ENCODE data around the gene ZNF143.

ZNF143 gene

DNA sequence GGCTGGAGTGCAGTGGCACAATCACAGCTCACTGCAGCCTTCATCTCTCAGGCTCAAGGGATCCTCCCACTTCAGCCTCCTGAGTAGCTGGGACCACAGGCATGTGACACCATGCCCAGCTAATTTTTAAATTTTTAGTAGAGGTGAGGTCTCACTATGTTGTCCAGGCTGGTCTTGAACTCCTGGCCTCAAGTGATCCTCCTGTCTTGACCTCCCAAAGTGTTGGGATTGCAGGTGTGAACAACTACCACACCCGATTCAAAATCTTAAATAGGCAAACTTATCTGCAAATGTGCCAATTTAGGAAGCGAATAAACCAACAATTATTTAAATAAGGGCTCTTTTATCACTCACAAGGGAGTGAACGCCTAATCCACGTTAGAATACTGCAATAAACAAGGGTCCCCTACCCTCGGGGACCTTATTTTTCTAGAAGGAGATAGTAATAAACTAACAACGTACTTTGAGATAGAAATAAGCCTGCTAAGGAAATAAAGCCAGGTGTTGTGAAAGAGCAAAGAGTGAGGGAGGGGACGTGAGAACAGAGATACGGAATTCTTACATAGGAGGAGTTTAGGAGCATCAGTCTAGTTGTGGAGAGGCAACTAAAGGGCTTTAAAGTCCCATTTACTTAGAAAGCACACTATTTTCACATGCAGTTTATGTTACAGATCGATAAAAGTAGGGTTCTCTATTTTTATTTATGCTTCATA lies 109.7 kb downstream of the ZNF143 start:
- Histone ChIP-seq H3K9me3 (ENCODE audit: insufficient read depth, low read depth, low read length) (no peaks in the 10 kb centered on the region), H4K20me1 (ENCODE audit: insufficient read depth, low read length, poor library complexity, severe bottlenecking) (peaks cover 11% of the 10 kb centered on the region), H3K79me2 (ENCODE audit: insufficient read depth, low read length) (peaks cover 26% of the 10 kb centered on the region), H3K36me3 (ENCODE audit: insufficient read depth, low read length) (no peaks in the 10 kb centered on the region), H2AFZ (ENCODE audit: low read length) (no peak overlapping the region), H3K9ac (ENCODE audit: low read depth, low read length, poor library complexity, severe bottlenecking) (no peak overlapping the region), H3K4me1 (ENCODE audit: insufficient read depth, low read length, poor library complexity, severe bottlenecking) (peaks cover 5% of the 10 kb centered on the region), H3F3A (ENCODE audit: low read depth) (no peaks in the 10 kb centered on the region), H3K9me2 (replicated peaks; ENCODE audit: low read depth, low read length) (no peaks in the 10 kb centered on the region), H3K4me3 (ENCODE audit: low read length, poor library complexity, severe bottlenecking) (no peak overlapping the region), H3K27me3 (ENCODE audit: insufficient read depth, low read length, poor library complexity, severe bottlenecking) (no peaks in the 10 kb centered on the region), H3K4me2 (ENCODE audit: low read depth, low read length, poor library complexity, severe bottlenecking) (no peak overlapping the region)
- TF ChIP-seq, protein P1, sequence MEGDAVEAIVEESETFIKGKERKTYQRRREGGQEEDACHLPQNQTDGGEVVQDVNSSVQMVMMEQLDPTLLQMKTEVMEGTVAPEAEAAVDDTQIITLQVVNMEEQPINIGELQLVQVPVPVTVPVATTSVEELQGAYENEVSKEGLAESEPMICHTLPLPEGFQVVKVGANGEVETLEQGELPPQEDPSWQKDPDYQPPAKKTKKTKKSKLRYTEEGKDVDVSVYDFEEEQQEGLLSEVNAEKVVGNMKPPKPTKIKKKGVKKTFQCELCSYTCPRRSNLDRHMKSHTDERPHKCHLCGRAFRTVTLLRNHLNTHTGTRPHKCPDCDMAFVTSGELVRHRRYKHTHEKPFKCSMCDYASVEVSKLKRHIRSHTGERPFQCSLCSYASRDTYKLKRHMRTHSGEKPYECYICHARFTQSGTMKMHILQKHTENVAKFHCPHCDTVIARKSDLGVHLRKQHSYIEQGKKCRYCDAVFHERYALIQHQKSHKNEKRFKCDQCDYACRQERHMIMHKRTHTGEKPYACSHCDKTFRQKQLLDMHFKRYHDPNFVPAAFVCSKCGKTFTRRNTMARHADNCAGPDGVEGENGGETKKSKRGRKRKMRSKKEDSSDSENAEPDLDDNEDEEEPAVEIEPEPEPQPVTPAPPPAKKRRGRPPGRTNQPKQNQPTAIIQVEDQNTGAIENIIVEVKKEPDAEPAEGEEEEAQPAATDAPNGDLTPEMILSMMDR (conservative IDR thresholded peaks at IDR 0.05; ENCODE audit: low read length), result no peak
- TF ChIP-seq EZH2phosphoT487 (IDR thresholded peaks at IDR 0.05; ENCODE audit: borderline replicate concordance), result no peak

DNA sequence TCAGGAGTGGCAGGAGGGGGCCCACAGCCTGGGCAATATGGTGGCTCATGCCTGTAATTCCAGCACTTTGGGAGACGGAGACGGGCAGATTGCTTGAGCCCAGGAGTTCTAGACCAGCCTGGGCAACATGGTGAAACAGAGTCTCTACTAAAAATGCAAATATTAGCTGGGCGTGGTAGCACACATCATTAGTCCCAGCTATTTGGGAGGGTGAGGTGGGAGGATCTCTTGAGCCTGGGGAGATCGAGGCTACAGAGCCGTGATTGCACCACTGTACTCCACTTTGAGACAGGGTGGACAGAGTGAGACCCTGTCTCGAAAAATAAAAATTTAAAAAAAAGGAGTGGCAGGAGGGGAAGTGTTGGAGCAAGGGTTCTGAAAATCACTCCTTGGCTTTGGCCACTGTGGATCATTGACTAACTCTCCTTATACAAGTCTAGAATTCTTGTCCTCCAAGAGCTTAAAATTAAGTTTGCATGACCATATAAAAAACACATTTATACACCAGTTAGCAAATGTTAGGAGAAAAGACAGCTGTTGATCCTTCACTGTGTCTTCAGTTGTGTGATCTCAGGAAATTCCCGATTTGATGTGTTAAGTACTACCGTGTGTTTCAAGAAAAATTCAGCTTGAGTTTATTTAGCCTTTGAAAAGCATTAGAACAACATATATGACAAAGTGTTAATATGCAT lies 110.4 kb downstream of the ZNF143 start:
- Histone ChIP-seq H2AFZ (ENCODE audit: low read length) (no peak overlapping the region), H3K9ac (ENCODE audit: low read depth, low read length, poor library complexity, severe bottlenecking) (peak overlapping the region; percentile 13), H3K27me3 (ENCODE audit: insufficient read depth, low read length, poor library complexity, severe bottlenecking) (no peaks in the 10 kb centered on the region), H3K4me2 (ENCODE audit: low read depth, low read length, poor library complexity, severe bottlenecking) (no peak overlapping the region), H3K9me2 (replicated peaks; ENCODE audit: low read depth, low read length) (no peaks in the 10 kb centered on the region), H3K36me3 (ENCODE audit: insufficient read depth, low read length) (peaks cover 2% of the 10 kb centered on the region; the same call in 1 of the 2 replicates), H3K9me3 (ENCODE audit: insufficient read depth, low read depth, low read length) (no peaks in the 10 kb centered on the region), H3K4me1 (ENCODE audit: insufficient read depth, low read length, poor library complexity, severe bottlenecking) (peaks cover 12% of the 10 kb centered on the region), H3F3A (ENCODE audit: low read depth) (no peaks in the 10 kb centered on the region), H3K79me2 (ENCODE audit: insufficient read depth, low read length) (peaks cover 33% of the 10 kb centered on the region), H4K20me1 (ENCODE audit: insufficient read depth, low read length, poor library complexity, severe bottlenecking) (peaks cover 18% of the 10 kb centered on the region), H3K4me3 (ENCODE audit: low read length, poor library complexity, severe bottlenecking) (no peak overlapping the region)
- TF ChIP-seq, protein P1 (conservative IDR thresholded peaks at IDR 0.05; ENCODE audit: low read length), result no peak
- no peak for TF ChIP-seq EZH2phosphoT487 (IDR thresholded peaks at IDR 0.05; ENCODE audit: borderline replicate concordance)

DNA sequence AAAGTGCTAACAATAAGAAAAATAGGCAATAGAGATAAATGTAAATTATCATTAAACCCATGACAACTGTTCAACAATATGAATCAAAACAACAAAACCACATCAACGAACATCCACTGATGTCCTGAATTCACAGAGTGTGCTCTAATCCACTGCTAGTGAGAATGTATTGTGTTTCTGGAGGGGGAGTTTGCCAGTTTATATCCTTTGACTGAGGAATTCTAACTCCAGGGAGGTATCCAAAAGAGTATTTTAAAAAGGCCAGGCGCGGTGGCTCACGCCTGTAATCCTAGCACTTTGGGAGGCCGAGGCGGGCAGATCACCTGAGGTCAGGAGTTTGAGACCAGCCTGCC lies 110.9 kb downstream of the ZNF143 start:
- H3F3A ChIP-seq (ENCODE audit: low read depth), result no peaks in the 10 kb centered on the region
- H2AFZ ChIP-seq (ENCODE audit: low read length), result no peak overlapping the region
- H3K4me3 ChIP-seq (ENCODE audit: low read length, poor library complexity, severe bottlenecking), result peak overlapping the region; percentile 99
- H3K4me2 ChIP-seq (ENCODE audit: low read depth, low read length, poor library complexity, severe bottlenecking), result peak overlapping the region; percentile 73
- peaks cover 7% of the 10 kb centered on the region; the same call in 1 of the 2 replicates for H3K36me3 ChIP-seq (ENCODE audit: insufficient read depth, low read length)
- H4K20me1 ChIP-seq (ENCODE audit: insufficient read depth, low read length, poor library complexity, severe bottlenecking), result peaks cover 24% of the 10 kb centered on the region
- TF ChIP-seq, protein P1 (conservative IDR thresholded peaks at IDR 0.05; ENCODE audit: low read length), result no peak
- TF ChIP-seq EZH2phosphoT487 (IDR thresholded peaks at IDR 0.05; ENCODE audit: borderline replicate concordance), result no peak
- no peaks in the 10 kb centered on the region for H3K27me3 ChIP-seq (ENCODE audit: insufficient read depth, low read length, poor library complexity, severe bottlenecking)
- peaks cover 18% of the 10 kb centered on the region for H3K4me1 ChIP-seq (ENCODE audit: insufficient read depth, low read length, poor library complexity, severe bottlenecking)
- peak overlapping the region; percentile 13 for H3K9ac ChIP-seq (ENCODE audit: low read depth, low read length, poor library complexity, severe bottlenecking)
- no peaks in the 10 kb centered on the region for H3K9me3 ChIP-seq (ENCODE audit: insufficient read depth, low read depth, low read length)
- H3K79me2 ChIP-seq (ENCODE audit: insufficient read depth, low read length), result peaks cover 38% of the 10 kb centered on the region
- no peaks in the 10 kb centered on the region for H3K9me2 ChIP-seq (replicated peaks; ENCODE audit: low read depth, low read length)
